GM18858 (cell line): ENCODE data around the gene FAM9C.

Source experiments
- ATAC-seq: cut with Tn5 transposase; IDR thresholded peaks from one replicate; pipeline ENCODE4 v1.9.1; 2021; ENCODE audit not compliant: unreplicated experiment

The FAM9C gene

GRCh38 chrX:12986164-12986779 is 58.1 kb downstream of the FAM9C start:
- peak; percentile 48 for ATAC-seq
